Inflammatory macrophage treated with lipopolysaccharide for 4 hours (primary cell): ENCODE measurements around the gene SPIC.
"Not testable (repeated sequence)": the region's sequence is repeated elsewhere in the genome, so short reads cannot be mapped to it uniquely, and the experiment has no call there.

ENCODE experiments used
- DNase-seq: peaks from one replicate; pipeline ENCODE4 v3.0.0-alpha.2; 2020

Gene SPIC

DNA sequence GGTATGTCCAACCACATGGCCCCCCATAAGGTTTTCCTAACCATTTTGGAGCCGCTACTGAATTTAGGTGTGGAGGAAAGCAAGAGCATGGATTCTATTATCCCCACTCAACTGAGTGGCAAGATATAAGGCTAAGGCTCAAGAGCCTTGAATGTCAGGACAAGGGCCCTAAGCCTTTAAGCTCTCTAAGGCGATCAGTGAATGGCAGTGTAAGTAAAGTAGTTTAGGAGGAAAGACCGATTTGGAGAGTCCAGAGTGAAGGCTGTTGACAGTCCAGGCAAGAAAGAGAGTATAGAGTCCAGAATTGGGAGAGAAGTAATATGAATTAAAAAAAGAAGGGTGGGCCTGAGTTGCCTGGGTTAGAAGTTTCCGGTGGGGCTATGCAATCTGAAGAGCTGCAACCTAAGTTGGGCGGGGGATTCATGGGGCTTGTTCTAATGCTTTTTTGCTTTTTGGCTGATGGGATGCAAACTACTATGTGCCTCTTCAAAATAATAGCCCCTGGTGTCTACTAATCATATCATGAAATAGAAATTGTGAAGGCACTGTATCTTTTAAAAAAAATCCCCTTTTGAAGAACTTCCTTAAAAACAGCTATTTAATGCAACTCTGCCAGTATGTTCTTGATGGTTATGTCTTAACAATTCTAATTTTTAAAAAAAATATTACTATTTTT, at the start of gene SPIC:
SPIC (plus strand) TSS at position 626 of the 676 bp plus-strand sequence. CDS start 1,569 bp downstream, outside the sequence.
- DNase-seq = peak; percentile 3

DNA sequence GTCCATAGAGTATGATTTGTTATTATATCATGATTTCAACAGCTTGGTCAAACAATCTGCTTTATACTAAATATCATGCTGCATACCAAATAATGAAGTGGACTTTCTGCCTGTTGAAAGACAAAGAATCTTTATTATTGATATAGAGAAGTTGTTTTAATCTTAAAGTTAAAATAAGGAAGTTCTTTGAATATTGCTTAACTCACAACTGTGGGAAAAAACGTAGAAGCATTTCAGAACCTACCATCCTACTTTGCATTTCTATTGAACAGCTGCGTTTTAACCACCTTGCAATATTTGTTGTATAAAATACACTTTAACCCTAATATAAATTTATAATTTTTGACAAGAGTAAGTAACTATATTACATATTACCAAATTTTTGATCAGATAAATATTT, 44.7 kb upstream of the SPIC start:
- DNase-seq = peak; percentile 74

DNA sequence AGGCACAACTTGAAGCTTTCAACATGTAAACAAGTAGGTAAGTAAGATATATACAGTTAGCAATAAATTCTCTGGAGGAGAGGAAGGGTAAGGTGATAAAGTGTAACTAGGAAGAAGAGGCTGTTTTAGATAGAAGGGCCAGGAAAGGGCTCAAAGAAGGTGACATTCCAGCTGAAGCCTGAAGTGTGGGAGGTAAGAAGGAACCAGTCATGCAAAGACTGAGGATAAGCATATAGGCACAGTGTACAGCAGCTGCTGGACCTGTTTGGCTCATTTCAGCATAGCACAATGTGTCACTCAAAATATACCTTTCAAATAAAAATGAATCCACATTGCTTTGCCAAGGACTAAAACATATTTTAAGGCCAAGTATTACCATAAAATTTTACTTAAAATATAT, 39.0 kb upstream of the SPIC start:
- DNase-seq = no peak

- peak; percentile 82 for DNase-seq
Observed at GRCh38 chr12:101439236-101439635, 35.9 kb upstream of the SPIC start.

- DNase-seq = peak; percentile 47
Observed at GRCh38 chr12:101441461-101442224, 33.5 kb upstream of the SPIC start.

GRCh38 chr12:101455685-101456084, 19.5 kb upstream of the SPIC start:
- DNase-seq = no peak

DNA sequence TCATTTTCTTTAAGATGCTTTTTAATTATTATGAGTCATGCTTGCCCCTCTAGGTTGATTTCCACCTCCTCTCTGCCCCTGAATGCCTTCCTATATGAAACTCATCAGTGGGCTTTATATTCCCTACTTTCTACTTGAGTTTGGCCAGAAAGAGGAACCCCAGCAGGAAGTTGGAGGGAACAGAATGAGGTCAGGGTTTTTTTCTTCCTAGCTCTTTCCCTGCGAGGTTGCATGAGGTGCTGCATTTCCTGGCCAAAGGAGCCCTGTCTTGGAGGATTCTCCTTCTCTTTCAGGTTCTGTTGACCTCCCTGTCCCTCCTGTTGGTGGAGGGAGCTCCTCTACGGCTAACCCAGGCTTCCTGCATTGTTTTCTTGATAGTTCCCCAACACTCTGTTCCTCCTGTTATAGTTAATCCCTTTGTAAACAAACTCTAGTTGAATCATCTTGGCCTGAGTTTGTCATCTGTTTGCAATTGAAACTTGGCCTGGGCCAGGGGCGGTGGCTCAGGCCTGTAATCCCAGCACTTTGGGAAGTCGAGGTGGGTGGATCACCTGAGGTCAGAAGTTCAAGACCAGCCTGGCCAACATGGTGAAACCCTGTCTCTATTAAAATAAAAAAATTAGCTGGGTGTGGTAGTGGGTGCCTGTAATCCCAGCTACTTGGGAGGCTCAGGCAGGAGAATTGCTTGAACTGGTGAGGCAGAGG, 15.3 kb upstream of the SPIC start:
- peak; percentile 27 for DNase-seq

- DNase-seq = no peak
Observed at GRCh38 chr12:101468948-101469347, 6.2 kb upstream of the SPIC start.

- DNase-seq = peak; percentile 44
Observed at GRCh38 chr12:101470939-101471338, 4.2 kb upstream of the SPIC start.

- DNase-seq = not testable (repeated sequence)
Observed at GRCh38 chr12:101471878-101472277, 3.3 kb upstream of the SPIC start.

DNA sequence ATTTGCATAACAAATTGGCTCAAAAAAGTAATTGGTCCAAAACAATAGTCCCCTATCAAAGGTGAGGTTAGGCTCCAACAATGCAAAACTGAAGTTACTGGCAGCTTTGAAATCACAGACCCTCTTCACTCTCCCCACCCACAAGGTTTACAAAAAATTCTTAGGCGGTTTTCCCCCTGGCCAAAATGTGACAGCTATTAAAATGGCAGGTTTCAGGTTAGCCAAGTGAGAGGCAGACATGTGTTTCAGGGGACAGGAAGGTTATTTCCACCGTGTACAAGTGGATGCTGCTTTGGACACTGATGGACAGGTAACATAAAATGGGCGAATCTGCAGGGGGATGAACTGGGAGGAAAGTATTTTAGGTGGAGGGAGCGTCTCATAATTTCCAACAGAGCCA, 888 bp upstream of the SPIC start:
- DNase-seq = no peak

DNA sequence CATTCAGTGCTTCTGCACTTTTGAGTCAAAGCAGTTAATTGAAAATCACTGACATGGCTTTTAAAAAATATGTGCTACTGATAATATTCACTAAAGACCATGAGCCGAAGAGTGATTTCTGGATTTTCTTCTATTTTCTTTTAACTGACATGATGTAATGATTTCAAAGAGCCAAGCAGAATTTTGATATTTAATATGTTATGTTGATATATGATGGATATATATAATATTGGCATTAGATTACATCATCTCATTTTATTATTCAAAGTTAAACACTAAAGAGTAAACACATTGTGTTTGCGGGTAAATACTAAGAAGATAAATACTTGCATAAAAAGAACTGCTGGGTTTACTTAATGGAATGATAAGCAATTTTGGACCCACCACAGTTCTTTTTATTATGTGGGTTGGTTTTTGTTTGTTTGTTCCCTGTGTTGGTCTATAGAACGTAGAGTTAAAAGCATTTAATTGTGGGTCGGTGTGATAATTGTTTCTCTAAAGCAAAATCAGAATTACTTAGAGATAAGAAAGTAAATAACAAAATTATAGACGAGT, 692 bp downstream of the SPIC start:
- no peak for DNase-seq

GRCh38 chr12:101480849-101481248, 5.7 kb downstream of the SPIC start:
- DNase-seq = no peak

GRCh38 chr12:101485021-101485420, 9.9 kb downstream of the SPIC start:
- no peak for DNase-seq

DNA sequence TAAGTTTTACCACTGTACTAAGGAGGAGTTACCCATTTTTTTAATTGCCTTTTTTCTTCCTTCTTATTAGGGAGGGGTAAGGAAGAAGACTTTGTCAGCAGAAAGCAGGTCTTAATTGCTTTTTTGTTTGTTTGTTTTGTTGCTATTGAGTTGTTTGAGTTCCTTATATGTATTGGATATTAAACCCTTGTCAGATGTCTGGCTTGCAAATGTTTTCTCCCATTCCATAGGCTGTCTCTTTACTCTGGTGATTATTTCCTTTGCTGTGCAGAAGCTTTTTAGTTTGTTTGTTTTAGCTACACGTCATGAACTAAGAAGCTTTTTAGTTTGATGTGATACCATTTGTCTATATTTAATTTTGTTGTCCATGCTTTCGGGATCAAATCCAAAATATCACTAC, 13.3 kb downstream of the SPIC start:
- DNase-seq = no peak

DNA sequence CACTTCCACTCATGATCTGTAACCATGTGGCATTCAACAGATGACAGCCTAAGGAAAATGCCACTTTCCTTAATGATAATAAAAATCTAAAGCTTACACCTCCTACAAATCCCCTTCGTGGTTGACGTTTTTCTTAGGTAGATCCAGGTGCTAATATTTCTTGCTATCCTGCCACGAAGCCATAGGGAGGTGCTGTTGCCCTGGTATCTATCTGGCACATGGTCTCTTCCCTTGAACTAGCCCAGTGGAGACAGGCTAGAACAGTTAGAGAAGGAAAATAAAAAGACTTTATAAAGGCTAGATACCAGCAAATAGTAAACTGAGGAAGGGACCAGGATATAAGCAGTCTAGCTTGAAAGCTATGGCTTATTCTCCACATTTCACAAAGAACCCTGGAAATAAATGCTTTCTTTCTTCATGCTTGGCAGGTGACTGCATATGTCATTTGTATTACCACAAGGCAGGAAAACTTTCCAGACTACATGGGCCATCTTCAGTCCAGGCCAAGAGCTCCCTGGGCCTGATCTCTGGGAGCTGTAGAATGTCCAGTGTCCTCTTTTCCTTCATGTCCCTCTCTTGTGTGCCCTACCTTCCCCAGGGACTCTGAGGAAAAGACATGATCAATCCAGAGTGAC, 15.3 kb downstream of the SPIC start:
- DNase-seq = peak; percentile 5

DNA sequence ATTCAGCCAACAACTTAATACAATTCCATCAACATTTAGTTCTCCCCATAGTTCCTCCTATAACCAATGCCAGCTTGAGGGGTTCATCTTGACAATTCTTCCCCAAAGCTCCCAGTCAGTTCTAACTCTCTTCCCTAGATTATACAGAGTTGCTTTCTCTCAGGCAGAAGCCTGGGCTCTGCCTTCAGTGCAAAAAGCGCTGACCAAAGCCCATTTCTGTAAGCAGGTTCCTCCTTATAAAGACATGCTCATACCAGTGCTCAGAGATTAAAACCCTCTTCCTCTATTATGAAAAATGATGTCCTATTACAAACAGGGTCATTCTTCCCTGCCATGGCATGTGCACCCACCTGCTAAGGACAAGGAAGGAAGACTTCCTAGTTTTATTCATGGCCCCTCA, 16.2 kb downstream of the SPIC start:
- DNase-seq = peak; percentile 37

DNA sequence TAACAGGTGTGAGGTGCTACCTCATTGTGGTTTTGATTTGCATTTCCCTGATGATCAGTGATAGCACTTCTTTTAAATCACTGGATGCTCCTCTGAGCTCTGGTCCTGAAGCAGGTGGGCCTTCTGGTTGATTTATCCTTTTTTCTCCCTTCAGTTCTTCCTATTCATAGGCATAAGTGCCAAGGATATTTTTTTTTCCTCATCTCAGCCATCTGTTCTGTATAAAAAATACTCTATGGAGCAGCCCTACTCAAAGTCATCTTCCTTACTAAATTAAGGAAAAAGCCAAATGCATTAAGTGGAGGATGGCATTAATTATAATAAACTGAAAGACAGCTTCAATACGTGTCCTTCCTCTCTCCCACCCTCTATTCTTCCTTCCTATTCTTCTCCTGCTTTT, 18.4 kb downstream of the SPIC start:
- no peak for DNase-seq

DNA sequence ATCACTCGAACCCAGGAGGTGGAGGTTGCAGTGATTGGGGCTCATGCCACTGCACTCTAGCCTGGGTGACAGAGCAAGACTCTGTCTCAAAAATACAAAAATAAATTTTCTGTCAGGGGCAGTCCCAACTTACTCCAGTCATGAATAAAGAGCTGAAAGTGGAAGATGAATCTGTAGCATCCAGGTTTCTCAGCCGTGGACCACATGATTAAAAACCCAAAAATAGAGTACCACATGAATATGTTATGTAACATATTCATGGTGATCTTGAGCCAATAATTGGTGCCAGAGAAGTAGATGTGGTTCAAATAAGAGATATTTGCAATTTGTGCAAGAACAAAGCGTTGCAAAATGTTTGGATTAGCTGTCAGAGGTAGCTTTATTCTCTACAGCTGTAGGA, 23.1 kb downstream of the SPIC start:
- peak; percentile 3 for DNase-seq

DNA sequence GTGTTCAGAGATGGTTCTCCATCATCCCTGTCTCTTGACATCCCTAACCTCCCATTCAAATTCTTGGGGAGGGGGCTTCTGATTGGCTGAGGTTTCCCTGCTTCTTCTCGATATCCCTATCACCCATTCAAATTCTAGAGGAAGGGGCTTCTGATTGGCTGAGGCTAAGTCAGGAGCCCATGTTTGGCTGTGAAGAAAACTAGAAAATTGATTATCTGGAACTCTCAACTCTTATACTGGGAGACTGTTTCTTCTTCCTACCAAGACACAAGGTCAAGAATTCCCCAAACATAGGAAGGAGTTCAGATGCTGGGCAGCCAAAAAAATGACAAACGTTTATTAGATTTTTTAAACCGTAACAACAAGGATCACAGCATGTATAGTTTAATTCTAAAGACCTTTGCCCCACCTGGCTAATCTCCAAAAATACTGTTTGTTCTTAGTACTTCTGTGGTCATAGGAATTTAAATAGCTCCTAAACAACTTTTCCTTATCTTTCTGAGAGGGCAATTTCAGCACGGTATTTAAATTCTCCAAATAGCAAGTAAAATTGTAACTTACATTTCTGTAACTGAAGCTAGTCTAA, 26.4 kb downstream of the SPIC start:
- DNase-seq = no peak

DNA sequence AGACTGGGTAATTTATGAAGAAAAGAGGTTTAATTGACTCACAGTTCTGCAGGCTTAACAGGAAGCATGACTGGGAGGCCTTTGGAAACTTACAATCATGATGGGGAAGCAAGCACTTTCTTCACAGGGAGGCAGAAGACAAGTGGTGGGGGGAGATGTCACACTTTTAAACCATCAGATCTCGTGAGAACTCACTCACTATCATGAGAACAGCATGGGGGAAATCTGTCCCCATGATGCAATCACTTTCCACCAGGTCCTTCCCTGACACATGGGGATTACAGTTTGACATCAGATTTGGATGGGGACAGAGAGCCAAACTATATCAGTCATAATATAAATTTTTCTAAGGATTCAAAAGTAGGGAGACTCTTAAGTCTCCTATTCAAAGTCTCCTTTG, 46.0 kb downstream of the SPIC start:
- peak; percentile 27 for DNase-seq

DNA sequence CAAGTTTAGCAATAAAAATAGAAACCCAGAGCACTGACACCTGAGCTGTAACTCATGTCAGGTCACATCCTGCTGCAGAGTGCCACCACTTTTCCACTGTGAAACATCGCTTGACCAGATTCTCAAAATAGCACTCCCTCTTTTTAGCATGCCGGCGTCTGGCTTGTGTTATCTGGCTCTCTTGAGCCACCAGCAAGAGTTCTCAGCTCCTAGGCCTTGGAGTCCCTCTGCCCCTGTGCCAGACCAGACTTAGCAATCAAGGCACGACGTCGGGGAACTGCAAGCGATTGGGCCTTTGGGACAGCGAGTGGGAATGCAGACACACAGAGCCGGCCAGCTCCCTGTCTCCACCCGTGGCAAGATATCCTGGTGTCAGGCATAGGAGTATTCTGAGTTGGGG, 52.5 kb downstream of the SPIC start:
- DNase-seq = no peak
